ENCODE data around the gene BCKDK.
"Not testable (repeated sequence)": the region's sequence is repeated elsewhere in the genome, so short reads cannot be mapped to it uniquely, and the experiment has no call there.

Gene BCKDK

GRCh38 chr16:31129568-31130335, 21.6 kb downstream of the BCKDK start:
- no peak for DNase-seq

GRCh38 chr16:31130336-31130891, 22.2 kb downstream of the BCKDK start:
- no peak for DNase-seq

- DNase-seq, result no peak
Observed at GRCh38 chr16:31130899-31131298, 22.7 kb downstream of the BCKDK start.

- no peak for DNase-seq
Observed at GRCh38 chr16:31131416-31131815, 23.2 kb downstream of the BCKDK start.

- no peak for DNase-seq
Observed at GRCh38 chr16:31131841-31132271, 23.7 kb downstream of the BCKDK start.

- no peak for DNase-seq
Observed at GRCh38 chr16:31132303-31132979, 24.3 kb downstream of the BCKDK start.

- no peak for DNase-seq
Observed at GRCh38 chr16:31133046-31133501, 24.9 kb downstream of the BCKDK start.

- DNase-seq, result no peak
Observed at GRCh38 chr16:31134091-31134571, 25.9 kb downstream of the BCKDK start.

GRCh38 chr16:31134625-31135534, 26.7 kb downstream of the BCKDK start:
- no peak for DNase-seq

- no peak for DNase-seq
Observed at GRCh38 chr16:31135535-31136286, 27.5 kb downstream of the BCKDK start, which contains the start of gene PRSS8. PRSS8 (minus strand) TSS chr16:31135727; CDS start chr16:31135498, 229 bp downstream.

GRCh38 chr16:31136287-31136662, 28.1 kb downstream of the BCKDK start:
- no peak for DNase-seq

- not testable (repeated sequence) for DNase-seq
Observed at GRCh38 chr16:31136822-31137499, 28.8 kb downstream of the BCKDK start.

- no peak for DNase-seq
Observed at GRCh38 chr16:31138621-31139578, 30.7 kb downstream of the BCKDK start.

- not testable (repeated sequence) for DNase-seq
Observed at GRCh38 chr16:31141071-31141469, 32.9 kb downstream of the BCKDK start.

GRCh38 chr16:31141489-31142108, 33.4 kb downstream of the BCKDK start:
- peak; percentile 81 for DNase-seq

GRCh38 chr16:31142109-31143010, 34.2 kb downstream of the BCKDK start:
- peak; percentile 97 for DNase-seq

GRCh38 chr16:31143011-31143693, 35.0 kb downstream of the BCKDK start:
- no peak for DNase-seq

- no peak for DNase-seq
Observed at GRCh38 chr16:31143694-31144148, 35.5 kb downstream of the BCKDK start.
